ENCODE measurements around the gene SECTM1. TPM values are rescaled to one million over a fixed set of nuclear protein-coding genes. Genes with fewer than 3 reads are reported as not detected.

Gene SECTM1
- total RNA-seq, 1 donor from 2014 or later: 4.9 TPM

DNA sequence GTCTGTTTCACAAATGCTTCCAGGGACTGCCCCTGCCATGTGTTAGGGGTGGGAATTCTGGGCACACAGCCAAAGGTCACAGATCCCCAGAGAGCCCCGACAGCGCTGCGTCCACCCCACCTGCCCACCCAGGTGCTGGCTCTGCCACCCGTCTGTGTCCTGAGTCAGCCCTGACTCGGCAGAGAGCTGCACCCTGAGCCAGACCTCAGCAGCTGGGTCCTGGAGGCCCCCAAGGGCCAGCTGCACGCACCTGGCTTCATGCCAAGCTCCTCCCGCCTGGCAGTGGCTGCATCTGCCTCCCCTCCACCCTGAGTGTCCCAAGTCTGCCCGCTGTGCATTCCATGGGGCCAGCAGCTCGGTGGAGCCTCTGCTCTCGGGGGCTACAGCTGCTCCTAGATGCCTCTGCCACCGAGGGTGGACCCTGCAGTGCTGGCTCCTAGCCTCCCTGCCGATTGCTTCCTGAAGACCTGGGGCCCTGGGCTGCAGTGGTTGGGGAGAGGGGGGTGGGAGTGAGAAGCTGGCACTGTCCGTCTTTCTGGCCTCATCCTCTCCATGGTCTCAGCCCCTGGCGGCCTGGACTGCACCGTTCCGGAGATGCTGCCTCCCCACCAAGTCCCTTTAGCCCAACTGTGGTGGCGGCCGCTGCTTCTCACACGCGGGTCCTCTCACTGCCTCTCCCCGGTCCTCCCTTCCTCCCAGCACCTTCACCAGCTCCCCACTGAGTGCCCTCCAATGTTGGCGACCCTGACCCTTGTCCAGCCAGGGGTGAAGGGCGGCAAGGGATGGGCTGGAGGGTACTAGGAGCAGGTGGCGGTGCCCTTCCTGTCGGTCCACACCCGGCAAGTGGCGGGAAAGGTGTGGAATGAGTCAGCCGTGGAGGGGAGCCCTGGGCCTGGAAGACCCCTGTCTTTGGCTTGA lies 3.0 kb downstream of the SECTM1 start:
- DNase-seq (ENCODE audit: low spot score in 2 of 2): peak in 1 of 2 donors; percentile 64
- no peak for FAIRE-seq

- DNase-seq (ENCODE audit: low spot score in 2 of 2): no peak
These were observed 3.8 kb downstream of the SECTM1 start for GRCh38 chr17:82329683-82330321.

GRCh38 chr17:82328994-82329507 lies 4.5 kb downstream of the SECTM1 start:
- DNase-seq (ENCODE audit: low spot score in 2 of 2): no peak
- FAIRE-seq: no peak

More at GRCh38 chr17:82329683-82330321, 3.8 kb downstream of the SECTM1 start:
- FAIRE-seq: no peak

- FAIRE-seq: no peak
- no peak for DNase-seq (ENCODE audit: low spot score in 2 of 2)
These were observed 5.2 kb downstream of the SECTM1 start for GRCh38 chr17:82328141-82328993.

DNA sequence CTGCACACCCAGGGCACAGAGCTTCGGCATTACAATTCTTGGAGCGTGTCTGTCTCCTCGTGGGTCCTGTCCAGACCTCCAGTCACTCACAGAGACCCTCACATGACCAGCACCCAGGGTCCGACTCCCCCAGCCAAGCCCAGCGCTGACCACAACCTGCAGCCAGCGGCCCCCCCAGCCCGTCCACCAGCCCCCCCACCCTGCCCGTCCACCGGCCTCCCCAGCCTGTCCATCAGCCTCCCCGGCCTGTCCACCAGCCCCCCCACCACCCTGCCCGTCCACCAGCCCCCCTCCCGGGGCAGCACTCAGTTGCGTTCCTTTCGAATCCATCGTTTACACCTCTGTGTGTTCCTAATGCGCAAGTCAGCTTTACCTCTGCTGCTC lies 5.8 kb downstream of the SECTM1 start:
- DNase-seq (ENCODE audit: low spot score in 2 of 2): no peak
- FAIRE-seq: no peak

- FAIRE-seq: no peak
These were observed 6.3 kb downstream of the SECTM1 start for GRCh38 chr17:82327289-82327688.

DNA sequence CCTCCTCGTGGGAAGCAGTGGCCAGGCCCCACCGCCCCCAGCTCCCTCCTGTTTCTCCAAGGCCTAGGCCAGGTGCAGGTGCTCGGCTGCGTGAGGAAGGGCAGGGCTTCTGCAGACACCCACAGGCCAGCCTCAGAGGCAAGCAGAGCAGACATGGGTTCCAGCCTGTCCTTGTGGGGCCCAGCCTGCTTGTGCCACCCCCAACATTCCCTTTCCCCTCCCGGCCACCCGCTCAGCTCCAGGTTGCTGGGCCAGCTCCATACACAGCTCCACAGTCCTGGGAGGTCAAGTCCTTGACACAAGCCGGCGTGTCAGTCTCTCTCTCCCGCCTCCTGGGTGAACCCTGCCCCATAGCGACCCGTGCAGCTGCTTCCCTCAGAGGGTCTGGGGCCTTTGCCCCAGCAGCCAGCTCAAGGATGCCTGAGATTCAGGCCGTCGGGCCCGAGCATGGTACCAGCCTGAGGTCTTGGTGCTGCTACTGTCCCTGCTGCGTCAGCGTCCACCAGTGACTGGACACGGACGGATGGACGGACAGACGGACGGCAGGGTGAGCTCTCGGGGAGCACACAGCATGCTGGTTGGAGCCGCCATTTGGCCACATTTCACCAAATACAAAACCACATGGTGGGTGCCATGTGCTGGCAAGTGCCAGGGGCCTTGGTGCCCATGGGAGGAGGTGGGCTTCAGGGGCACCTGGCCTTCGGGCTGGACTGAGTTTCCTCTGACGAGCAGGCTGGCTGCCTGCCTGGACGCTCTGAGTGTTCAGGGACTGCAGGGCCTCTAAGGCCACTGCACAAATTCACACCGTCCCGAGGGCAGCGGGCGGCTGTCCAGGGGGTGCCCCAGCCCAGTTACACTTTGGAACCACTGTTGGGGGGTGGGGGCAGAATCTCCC lies 8.0 kb downstream of the SECTM1 start:
- no peak for DNase-seq (ENCODE audit: low spot score in 2 of 2)
- FAIRE-seq: no peak

More at GRCh38 chr17:82327289-82327688, 6.3 kb downstream of the SECTM1 start:
- DNase-seq (ENCODE audit: low spot score in 2 of 2): no peak

GRCh38 chr17:82324566-82325285 lies 8.8 kb downstream of the SECTM1 start:
- FAIRE-seq: no peak
- no peak for DNase-seq (ENCODE audit: low spot score in 2 of 2)

- FAIRE-seq (no peak), DNase-seq (ENCODE audit: low spot score in 2 of 2) (no peak)
These were observed 9.9 kb downstream of the SECTM1 start for GRCh38 chr17:82323514-82324234.

GRCh38 chr17:82322526-82323453 lies 10.8 kb downstream of the SECTM1 start:
- DNase-seq (ENCODE audit: low spot score in 2 of 2) (no peak), FAIRE-seq (no peak)

DNA sequence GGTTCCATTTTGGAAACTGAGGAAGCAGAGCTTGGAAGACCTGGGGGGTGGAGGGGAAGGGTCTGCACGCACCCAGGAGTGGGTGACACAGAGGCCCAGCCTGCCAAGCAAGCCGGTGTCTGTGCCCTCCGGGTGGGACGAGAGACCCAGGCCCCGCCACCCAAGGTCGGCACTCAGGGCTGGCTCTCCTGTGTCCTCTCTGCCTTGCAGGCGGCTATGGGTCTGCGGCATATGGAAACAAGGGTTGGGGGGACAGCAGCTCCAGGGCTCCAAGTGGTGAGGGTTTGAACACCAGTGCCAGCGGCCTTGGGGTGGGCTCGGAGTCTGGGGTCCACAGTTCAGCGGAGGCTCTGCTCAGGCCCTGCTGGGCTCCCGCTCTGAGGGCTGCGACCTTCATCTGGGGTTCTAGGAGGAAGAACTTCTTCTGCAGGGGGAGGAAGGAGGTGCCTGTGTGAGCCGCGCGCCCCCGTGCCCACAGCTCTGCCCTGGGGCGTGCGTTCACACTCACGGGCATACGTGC lies 11.6 kb downstream of the SECTM1 start:
- DNase-seq (ENCODE audit: low spot score in 2 of 2): no peak
- FAIRE-seq: no peak

GRCh38 chr17:82320956-82321927 lies 12.3 kb downstream of the SECTM1 start:
- no peak for FAIRE-seq
- peak; percentile 71 for DNase-seq (ENCODE audit: low spot score in 2 of 2)

- DNase-seq (ENCODE audit: low spot score in 2 of 2) (no peak), FAIRE-seq (no peak)
These were observed 13.3 kb downstream of the SECTM1 start for GRCh38 chr17:82320140-82320840.

GRCh38 chr17:82319619-82320062 lies 13.9 kb downstream of the SECTM1 start:
- FAIRE-seq (no peak), DNase-seq (ENCODE audit: low spot score in 2 of 2) (no peak)

All from frontal cortex (tissue), 4 donors.